Upper lobe of right lung (tissue), 1 donor: ENCODE data around the gene CYS1. TPM values are rescaled to one million over a fixed set of nuclear protein-coding genes. Genes with fewer than 3 reads are reported as not detected.
A peak's percentile ranks its signal among the peaks of the same experiment; 100 is the strongest.
"Not testable (repeated sequence)": the region's sequence is repeated elsewhere in the genome, so short reads cannot be mapped to it uniquely, and the experiment has no call there.

ENCODE experiments used
- ATAC-seq: fragments of 200-7000 bp; cut with Tn5 transposase; one replicate; pipeline ENCODE4 v1.9.1; 2020; ENCODE audit warnings: mild to moderate bottlenecking, moderate library complexity
- DNase-seq: peaks from one replicate; pipeline ENCODE4 v3.0.0-alpha.2; 2020
- H3K27ac ChIP-seq: fragments of 200-600 bp; one replicate; pipeline ENCODE4 v1.8.0; 2022
- H3K27me3 ChIP-seq: fragments of 200-600 bp; one replicate; pipeline ENCODE4 v1.8.0; 2022; ENCODE audit warnings: mild to moderate bottlenecking
- H3K36me3 ChIP-seq: fragments of 200-600 bp; one replicate; pipeline ENCODE4 v1.8.0; 2022
- H3K4me1 ChIP-seq: fragments of 200-600 bp; one replicate; pipeline ENCODE4 v1.8.0; 2022
- H3K4me3 ChIP-seq: fragments of 200-600 bp; one replicate; pipeline ENCODE4 v1.8.0; 2022; ENCODE audit warnings: mild to moderate bottlenecking
- H3K9me3 ChIP-seq: fragments of 200-600 bp; one replicate; pipeline ENCODE4 v1.8.0; 2022
- intact Hi-C: fragments of 100-400 bp; cut with DNase I; formaldehyde crosslinking; loops from one replicate; pipeline ENCODE4 v1.11.0; 2022
- total RNA-seq: library from RNA; stranded (reverse); fragmentation: NEBNext Ultra II Directional; extraction: Animal tissue kit (Norgen Biotek cat#: 25700); gene quantifications from one replicate; pipeline ENCODE4 v1.2.1, GENCODE V29; 2021
- TF ChIP-seq, protein P1 (sequence below): fragments of 200-600 bp; IDR thresholded peaks from one replicate; pipeline ENCODE4 v1.8.0; 2022; ENCODE audit warnings: antibody characterized with exemption
- donor health status: DM: no; HTN: yes; CAD: no; lungs with severe emphysema.

Gene CYS1
- total RNA-seq, 1 donor from 2014 or later: 4.5 TPM

DNA sequence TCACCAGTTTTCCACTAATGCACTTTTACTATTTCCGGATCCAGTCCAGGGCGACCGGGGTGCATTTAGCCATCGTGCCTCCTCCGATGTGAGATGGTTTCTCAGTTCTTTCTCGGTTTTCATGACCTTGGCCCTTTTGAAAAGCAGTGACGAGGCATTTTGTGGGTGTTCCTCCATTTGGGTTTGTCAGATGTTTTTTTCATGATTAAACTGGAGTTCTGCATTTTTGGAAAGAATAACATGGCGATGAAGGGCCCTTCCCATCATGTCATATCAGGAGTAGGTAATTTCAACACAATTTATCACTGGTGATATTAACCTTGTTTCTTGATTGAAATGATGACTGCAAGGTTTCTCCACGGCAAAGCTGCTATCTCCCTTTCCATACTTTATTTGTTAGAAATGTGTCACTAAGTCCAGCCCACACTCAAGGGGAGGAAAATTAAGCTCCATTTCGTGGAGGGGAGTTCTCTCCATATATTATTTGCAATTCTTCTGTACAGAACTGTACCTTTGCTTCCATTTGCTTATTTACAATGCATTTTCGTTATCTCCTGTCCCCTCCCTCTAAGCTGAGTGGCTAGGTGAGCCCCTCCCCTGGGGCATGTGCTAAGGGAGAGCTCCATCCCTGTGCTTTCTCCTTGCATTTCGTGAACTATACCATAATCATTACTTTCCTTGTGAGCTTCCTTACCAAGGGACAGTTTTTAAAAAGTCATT is 45.7 kb downstream of the CYS1 start:
- no peak for DNase-seq
- Histone ChIP-seq H3K9me3 (no peaks in the 10 kb centered on the region), H3K27me3 (no peaks in the 10 kb centered on the region), H3K27ac (peak overlapping the region; percentile 30), H3K36me3 (no peaks in the 10 kb centered on the region), H3K4me3 (no peak overlapping the region), H3K4me1 (peaks cover 51% of the 10 kb centered on the region)
- intact Hi-C loops: no loop called here
- ATAC-seq: no peak
- TF ChIP-seq, protein P1, sequence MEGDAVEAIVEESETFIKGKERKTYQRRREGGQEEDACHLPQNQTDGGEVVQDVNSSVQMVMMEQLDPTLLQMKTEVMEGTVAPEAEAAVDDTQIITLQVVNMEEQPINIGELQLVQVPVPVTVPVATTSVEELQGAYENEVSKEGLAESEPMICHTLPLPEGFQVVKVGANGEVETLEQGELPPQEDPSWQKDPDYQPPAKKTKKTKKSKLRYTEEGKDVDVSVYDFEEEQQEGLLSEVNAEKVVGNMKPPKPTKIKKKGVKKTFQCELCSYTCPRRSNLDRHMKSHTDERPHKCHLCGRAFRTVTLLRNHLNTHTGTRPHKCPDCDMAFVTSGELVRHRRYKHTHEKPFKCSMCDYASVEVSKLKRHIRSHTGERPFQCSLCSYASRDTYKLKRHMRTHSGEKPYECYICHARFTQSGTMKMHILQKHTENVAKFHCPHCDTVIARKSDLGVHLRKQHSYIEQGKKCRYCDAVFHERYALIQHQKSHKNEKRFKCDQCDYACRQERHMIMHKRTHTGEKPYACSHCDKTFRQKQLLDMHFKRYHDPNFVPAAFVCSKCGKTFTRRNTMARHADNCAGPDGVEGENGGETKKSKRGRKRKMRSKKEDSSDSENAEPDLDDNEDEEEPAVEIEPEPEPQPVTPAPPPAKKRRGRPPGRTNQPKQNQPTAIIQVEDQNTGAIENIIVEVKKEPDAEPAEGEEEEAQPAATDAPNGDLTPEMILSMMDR: no peak

DNA sequence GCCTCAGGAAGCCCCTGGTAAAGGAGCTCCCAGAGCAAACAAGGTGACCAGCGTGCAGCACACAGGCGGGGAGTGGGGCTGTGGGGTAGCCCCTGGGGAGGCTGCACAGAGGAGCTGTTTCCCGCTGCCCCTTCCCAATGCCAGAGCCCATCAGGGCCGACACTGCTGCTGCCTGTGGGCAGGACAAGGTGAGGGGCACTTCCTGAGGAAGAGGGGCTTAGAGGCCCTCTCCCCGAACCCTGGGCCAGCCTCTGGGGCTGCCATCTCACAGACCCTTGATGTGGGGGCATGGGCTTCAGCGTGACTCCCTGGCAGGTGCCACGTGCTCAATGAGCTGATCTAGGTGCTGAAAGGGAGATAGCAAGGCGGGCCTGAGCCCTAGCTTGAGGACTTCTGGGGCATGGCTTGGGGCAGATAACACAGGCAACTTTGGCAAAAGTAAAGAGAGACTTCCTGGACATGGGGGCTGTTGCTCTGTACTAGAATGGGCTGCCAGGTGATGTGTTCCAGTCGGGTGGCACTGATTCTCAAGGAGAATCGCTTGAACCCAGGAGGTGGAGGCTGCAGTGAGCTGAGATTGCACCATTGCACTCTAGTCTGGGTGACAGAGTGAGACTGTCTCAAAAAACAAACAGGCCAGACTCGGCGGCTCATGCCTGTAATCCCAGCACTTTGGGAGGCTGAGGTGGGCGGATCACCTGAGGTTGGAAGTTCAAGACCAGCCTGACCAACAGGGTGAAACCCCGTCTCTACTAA is 46.8 kb downstream of the CYS1 start:
- no peaks in the 10 kb centered on the region for H3K36me3 ChIP-seq
- no peaks in the 10 kb centered on the region for H3K27me3 ChIP-seq
- no peak overlapping the region for H3K4me3 ChIP-seq
- no peak for ATAC-seq
- no peaks in the 10 kb centered on the region for H3K9me3 ChIP-seq
- H3K27ac ChIP-seq: no peak overlapping the region
- TF ChIP-seq, protein P1: no peak
- H3K4me1 ChIP-seq: peaks cover 61% of the 10 kb centered on the region
- intact Hi-C loops: no loop called here
- DNase-seq: no peak

DNA sequence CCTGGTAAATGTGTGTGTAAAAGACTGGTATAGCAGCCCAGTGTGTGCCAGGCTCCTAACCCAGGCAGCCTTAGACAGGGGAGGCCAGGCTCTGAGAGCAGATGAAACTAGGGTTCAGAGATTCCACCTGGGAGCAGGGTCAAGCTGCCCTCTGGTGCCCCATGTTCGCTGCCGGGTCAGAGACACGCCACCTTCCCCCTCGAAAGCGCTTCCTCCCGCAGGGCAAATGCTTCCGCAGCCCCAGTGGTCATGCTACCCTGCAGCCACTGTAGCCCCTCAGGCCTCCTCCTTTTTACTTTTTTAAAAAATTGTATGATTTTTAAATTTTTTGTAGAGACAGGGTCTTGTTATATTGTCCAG is 47.5 kb downstream of the CYS1 start:
- Histone ChIP-seq H3K9me3 (no peaks in the 10 kb centered on the region), H3K4me1 (peaks cover 54% of the 10 kb centered on the region), H3K27me3 (no peaks in the 10 kb centered on the region), H3K27ac (no peak overlapping the region), H3K36me3 (no peaks in the 10 kb centered on the region), H3K4me3 (no peak overlapping the region)
- intact Hi-C loops: no loop called here
- TF ChIP-seq, protein P1: no peak
- DNase-seq: no peak
- no peak for ATAC-seq

DNA sequence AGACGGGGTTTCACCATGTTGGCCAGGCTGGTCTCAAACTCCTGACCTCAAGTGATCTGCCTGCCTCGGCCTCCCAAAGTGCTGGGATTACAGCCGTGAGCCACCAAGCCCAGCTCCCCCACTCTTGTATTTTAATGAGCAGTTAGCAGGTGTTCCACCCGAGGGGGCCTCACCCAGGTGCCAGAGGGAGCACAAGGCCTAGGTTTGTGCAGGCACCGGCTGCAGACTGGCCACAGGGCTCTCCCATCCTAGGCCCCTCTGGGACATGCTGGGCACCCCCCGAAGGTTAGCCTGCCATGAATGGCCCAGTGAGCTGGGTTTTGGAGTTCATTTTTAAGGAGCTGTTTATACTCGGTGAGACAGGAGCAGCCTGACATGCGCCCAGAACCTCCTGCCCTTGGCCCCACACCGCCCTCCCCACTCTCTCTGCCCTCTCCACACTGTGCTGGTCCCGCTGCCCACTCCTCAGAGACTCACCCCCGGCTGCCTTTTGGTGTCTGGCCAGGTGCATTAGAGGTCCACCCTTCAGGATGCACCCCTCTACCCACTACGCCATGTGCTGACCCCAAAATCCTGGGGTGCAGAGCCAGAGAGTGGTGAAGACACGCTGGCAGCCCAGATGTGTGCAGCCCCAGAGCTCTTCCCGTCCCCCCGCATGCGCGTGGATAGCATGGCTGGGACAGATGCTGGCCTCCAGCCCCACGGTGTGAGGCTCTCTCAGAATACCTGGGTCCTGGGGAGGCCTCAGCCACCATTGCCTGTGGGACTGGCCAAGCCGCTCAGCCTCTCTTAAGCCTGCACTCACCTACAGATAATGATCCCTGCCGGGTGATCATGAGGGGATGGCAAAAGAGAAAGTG is 48.1 kb downstream of the CYS1 start:
- no peak for ATAC-seq
- no peaks in the 10 kb centered on the region for H3K9me3 ChIP-seq
- no peak overlapping the region for H3K27ac ChIP-seq
- no peaks in the 10 kb centered on the region for H3K36me3 ChIP-seq
- no peak overlapping the region for H3K4me3 ChIP-seq
- TF ChIP-seq, protein P1: no peak
- H3K27me3 ChIP-seq: no peaks in the 10 kb centered on the region
- peaks cover 48% of the 10 kb centered on the region for H3K4me1 ChIP-seq
- intact Hi-C loops: no loop called here
- DNase-seq: no peak

DNA sequence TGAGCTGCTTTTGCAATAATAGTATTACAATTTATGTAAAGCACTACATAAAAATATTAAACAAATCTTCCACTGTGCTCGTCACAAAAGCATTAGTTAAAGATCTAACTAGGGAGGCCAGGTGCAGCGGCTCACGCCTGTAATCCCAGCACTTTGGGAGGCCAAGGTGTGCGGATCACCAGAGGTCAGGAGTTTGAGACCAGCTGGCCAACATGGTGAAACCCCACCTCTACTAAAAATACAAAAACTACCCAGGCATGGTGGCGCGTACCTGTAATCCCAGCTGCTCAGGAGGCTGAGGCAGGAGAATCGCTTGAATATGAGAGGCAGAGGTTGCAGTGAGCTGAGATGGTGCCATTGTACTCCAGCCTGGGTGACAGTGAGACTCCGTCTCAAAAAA is 49.4 kb downstream of the CYS1 start:
- H3K4me3 ChIP-seq, DNase-seq, H3K36me3 ChIP-seq, intact Hi-C loops, H3K27me3 ChIP-seq, H3K27ac ChIP-seq, ATAC-seq, H3K9me3 ChIP-seq: not testable (repeated sequence)
- H3K4me1 ChIP-seq: peaks cover 35% of the 10 kb centered on the region
